Duodenal mucosa (tissue), 2 donors: ENCODE data around the gene DBNL.

Source experiments
- H3K27ac ChIP-seq: one replicate; pipeline ENCODE4 v1.7.0; 2013; ENCODE audit warnings: low read depth, low read length
- H3K27me3 ChIP-seq, 2 donors: one replicate each; pipeline ENCODE4 v1.7.0; 2013; ENCODE audit warnings: low read length in 2 of 2, control low read depth in 1 of 2; ENCODE audit not compliant: insufficient read depth in 2 of 2, control insufficient read depth in 1 of 2
- H3K36me3 ChIP-seq, 2 donors: one replicate each; pipeline ENCODE4 v1.7.0; 2013; ENCODE audit warnings: low read length in 2 of 2, control low read depth in 1 of 2; ENCODE audit not compliant: insufficient read depth in 2 of 2, control insufficient read depth in 1 of 2
- H3K4me1 ChIP-seq, 2 donors: one replicate each; pipeline ENCODE4 v1.7.0; 2013; ENCODE audit warnings: low read length in 2 of 2, control low read depth in 1 of 2; ENCODE audit not compliant: insufficient read depth in 2 of 2, control insufficient read depth in 1 of 2
- H3K4me3 ChIP-seq, 2 donors: one replicate each; pipeline ENCODE4 v1.7.0; 2013; ENCODE audit warnings: low read length in 2 of 2, low read depth in 1 of 2
- H3K9ac ChIP-seq, 2 donors: one replicate each; pipeline ENCODE4 v1.7.0; 2013; ENCODE audit warnings: low read length in 2 of 2, low read depth in 1 of 2
- H3K9me3 ChIP-seq, 2 donors: one replicate each; pipeline ENCODE4 v1.7.0; 2013; ENCODE audit warnings: low read length in 2 of 2, control low read depth in 1 of 2; ENCODE audit not compliant: control insufficient read depth in 1 of 2

DBNL gene

DNA sequence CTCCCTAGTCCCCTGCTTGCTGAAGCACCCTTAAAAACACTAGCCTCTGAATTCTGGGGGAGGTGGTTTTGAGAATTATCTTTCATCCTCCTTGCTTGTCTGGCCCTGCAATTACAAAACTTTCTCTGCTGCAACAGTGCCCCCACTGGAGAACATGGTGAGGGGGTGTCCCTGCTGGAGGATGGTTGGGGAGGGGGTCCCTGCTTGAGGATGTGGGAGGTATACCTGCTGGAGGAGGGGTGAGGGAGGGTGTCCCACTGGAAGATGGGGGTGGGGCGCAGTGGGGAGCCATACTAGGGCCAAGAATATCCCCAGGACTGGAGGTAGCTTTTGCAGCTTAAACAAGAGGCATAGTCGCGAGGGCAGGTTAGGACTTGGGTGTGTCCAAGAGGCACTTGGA lies 41.0 kb downstream of the DBNL start:
- Histone ChIP-seq H3K9ac (no peak overlapping the region), H3K36me3 (peaks cover 0 to 3% of the 10 kb centered on the region in 2 donors), H3K27ac (no peak overlapping the region), H3K4me1 (peaks cover 15% of the 10 kb centered on the region in 2 donors), H3K4me3 (no peak overlapping the region), H3K27me3 (no peaks in the 10 kb centered on the region), H3K9me3 (no peaks in the 10 kb centered on the region)

DNA sequence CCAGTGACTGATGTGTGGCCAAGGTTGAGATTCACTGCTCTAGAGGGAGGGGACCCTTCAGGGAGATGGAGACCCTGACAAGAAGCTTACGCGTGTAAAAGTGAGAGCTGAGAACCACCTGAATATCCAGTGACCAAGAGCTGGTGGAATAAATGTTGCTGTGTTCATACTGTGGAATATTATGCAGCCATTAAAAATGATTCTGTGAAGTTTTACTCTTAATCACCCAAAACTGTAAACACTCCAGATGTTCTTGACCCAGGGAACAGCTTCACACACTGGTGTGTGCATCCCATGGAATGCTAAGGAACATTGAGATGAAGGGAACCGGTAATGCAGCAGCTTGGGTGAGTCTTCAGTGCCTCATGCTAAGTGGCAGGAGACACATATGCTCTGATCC lies 42.1 kb downstream of the DBNL start:
- no peaks in the 10 kb centered on the region for H3K27me3 ChIP-seq
- H3K9ac ChIP-seq, result no peak overlapping the region
- H3K36me3 ChIP-seq, result no peaks in the 10 kb centered on the region
- H3K4me3 ChIP-seq, result no peak overlapping the region
- H3K4me1 ChIP-seq, result peaks cover 4 to 5% of the 10 kb centered on the region in 2 donors
- no peak overlapping the region for H3K27ac ChIP-seq
- H3K9me3 ChIP-seq, result no peaks in the 10 kb centered on the region

DNA sequence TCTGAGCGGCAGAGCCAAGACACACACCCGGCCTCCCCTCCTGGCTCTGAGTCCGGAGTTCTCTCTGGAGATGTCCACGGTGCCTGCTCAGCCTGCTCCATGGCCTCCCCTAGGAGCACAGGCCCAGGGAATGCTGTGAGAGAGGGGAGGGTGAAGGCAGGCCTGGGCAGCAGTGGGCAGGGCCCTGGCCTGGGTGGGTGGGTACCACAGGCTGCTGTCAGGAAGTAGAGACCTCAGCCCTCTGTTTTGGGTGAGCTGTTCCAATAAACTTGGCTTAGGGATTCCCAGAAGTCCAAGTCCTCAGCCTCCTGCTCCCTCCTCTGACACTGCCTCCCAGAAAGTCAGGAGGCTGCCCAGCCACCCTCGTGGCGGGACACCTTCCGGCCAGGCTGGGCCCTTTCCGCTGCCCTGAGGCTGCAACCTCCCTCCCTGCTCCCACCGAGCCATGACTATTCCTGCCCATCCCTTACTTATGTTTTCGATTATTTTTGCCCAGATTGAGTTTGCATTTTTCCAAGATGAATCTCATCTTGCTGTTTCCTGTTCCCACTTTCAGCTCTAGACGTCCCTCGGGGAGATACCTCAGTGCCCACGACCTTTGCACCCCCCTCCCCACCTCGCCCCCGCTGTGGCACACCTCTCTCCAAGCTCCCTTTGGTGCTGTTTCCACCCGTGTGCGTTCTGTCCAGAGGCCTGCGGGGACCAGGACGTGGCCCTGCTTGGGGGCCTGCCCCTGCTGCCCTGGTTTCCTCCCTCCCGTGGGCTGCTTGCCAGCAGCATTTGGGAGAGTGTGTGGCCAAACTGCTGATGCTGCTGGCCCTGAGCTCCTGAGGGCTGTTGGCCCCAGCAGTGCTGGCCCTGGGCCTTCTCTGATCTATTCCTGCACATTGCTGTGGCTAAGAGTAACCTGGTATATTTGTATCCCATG lies 43.7 kb downstream of the DBNL start:
- no peaks in the 10 kb centered on the region for H3K27me3 ChIP-seq
- no peak overlapping the region for H3K9ac ChIP-seq
- H3K9me3 ChIP-seq, result no peaks in the 10 kb centered on the region
- H3K27ac ChIP-seq, result peak overlapping the region; percentile 72
- no peaks in the 10 kb centered on the region for H3K36me3 ChIP-seq
- no peak overlapping the region for H3K4me3 ChIP-seq
- H3K4me1 ChIP-seq, result peaks cover 4 to 5% of the 10 kb centered on the region in 2 donors

DNA sequence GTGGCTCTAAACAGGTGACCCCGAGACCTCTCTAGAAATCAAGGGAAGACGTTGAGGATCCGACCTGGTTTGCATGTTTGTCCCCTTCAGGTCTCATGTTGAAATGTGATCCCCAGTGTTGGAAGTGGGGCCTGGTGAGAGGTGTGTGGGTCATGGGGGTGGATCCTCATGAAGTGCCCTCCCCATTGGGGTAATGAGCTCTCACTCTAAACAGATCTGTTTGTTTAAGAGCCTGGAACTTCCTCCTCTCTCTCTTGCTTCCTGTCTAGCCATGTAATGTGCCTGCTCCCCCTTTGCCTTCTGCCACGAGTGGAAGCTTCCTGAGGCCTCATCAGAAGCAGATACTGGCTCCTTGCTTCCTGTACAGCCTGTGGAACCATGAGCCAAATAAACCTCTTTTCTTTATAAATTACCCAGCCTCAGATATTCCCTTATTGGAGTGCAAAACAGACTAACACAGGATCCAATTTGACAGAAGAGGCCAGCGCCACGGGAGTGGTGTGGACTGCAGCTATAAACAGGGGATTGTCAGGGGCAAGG lies 48.7 kb downstream of the DBNL start:
- Histone ChIP-seq H3K9me3 (no peaks in the 10 kb centered on the region), H3K4me1 (peaks cover 3 to 6% of the 10 kb centered on the region in 2 donors)

DNA sequence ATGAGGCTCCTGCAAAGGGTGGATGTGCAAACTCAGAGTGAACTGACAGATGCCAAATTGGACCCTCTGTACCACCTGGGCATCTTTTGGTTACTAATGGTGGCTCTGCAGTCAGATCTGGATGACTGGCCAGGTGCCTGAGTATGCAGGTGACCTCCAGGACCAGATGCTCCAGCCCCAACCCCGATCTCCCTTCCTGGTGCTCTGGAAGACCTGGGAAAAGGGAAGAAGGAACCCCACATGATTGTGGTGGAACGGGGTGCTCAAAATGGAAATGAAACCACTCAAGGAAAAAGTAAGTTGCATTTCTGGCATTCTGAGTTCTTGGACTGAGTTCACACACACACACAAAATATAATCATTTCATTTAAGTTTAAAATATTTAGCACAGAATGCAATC lies 49.9 kb downstream of the DBNL start:
- peaks cover 3 to 6% of the 10 kb centered on the region in 2 donors for H3K4me1 ChIP-seq
- H3K4me3 ChIP-seq, result no peak overlapping the region
- H3K9me3 ChIP-seq, result no peaks in the 10 kb centered on the region
- no peaks in the 10 kb centered on the region for H3K27me3 ChIP-seq
- H3K27ac ChIP-seq, result no peak overlapping the region
- no peak overlapping the region for H3K9ac ChIP-seq
- H3K36me3 ChIP-seq, result no peaks in the 10 kb centered on the region

More for the DNA sequence above, 48.7 kb downstream of the DBNL start:
- no peaks in the 10 kb centered on the region for H3K36me3 ChIP-seq
- H3K9ac ChIP-seq, result no peak overlapping the region
- H3K27me3 ChIP-seq, result no peaks in the 10 kb centered on the region
- H3K27ac ChIP-seq, result no peak overlapping the region
- H3K4me3 ChIP-seq, result no peak overlapping the region

DNA sequence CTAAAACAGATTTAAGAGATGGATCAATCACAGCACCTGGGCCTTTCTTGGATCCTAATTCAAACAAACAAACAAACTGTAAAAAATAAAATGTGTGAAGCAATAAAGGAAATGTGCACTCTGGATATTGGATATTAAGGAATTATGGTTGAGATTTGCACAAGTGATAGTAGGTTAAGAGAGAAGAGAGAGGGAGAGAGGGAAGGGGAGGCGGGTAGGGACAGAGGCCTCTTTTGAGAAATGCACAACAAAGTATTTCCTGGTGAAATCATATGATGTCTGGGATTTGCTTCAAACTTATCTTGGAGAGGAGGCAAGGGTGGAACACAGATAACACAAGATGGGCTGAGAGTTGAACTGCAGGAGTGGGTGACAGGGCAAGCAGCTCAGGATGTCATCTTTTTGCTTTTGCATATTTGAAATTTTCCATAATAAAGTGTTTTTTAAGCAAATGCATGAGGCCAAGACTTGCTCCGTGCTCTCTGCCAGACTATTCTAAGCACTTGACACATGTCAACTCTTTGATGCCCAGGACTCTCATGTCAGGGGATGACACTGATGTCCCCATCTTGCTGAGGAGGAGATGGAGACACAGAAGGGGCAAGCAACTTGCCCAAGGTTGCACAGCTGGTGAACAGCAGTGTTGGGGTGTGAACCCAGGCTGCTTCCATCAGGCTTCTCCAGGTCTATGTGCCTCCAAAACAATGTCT lies 50.5 kb downstream of the DBNL start:
- H3K27ac ChIP-seq, result no peak overlapping the region
- H3K9me3 ChIP-seq, result no peaks in the 10 kb centered on the region
- no peaks in the 10 kb centered on the region for H3K36me3 ChIP-seq
- no peaks in the 10 kb centered on the region for H3K27me3 ChIP-seq
- no peak overlapping the region for H3K9ac ChIP-seq
- H3K4me3 ChIP-seq, result no peak overlapping the region
- peaks cover 3 to 6% of the 10 kb centered on the region in 2 donors for H3K4me1 ChIP-seq

DNA sequence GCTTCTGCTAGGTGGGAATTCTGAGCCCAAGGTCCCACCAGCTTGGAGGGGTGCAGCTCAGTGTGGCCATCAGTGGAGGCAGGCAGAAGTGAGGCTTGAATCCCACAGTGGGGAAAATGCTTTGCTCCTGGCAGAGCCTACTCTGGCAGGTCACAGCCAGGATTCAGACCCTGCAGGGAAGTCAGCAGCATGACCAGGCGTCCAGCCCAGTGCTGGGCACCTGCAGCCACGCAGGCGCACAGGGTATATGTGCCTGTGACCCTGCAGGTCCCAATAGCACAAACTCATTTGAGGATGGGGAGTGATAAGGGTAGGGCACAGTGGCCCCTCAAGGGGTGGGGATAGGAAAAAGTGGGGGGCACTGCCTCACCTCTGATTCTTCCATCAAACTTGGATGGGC lies 51.3 kb downstream of the DBNL start:
- Histone ChIP-seq H3K27me3 (no peaks in the 10 kb centered on the region), H3K36me3 (no peaks in the 10 kb centered on the region), H3K9me3 (no peaks in the 10 kb centered on the region), H3K9ac (no peak overlapping the region), H3K4me1 (peaks cover 3 to 6% of the 10 kb centered on the region in 2 donors), H3K4me3 (no peak overlapping the region), H3K27ac (no peak overlapping the region)

DNA sequence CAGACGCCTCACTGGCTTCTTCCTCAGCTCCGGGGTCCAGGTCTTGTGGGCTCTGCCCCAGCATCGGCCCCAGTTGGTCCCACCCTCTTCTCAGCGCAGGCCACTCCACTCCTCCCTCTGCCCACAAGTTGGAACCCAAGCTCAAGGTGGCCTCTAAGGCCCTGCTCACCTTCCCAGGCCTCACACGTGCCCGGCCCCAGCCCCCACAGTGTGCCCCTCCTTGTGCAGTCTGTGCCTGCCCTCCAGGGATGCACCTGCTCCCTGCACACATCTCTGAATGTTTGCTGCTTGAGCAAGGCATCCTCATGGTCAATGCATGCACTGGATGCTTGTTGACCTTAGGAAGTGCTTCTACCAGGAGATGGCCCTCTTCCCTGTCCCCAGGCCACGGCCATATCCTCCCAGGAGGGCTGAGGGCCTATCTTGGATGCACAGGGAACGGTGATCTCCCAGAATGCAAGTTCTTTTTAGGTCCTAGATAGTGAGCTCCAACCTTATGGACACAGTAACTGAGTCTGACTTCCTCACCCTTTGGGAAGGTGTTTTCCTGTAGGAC lies 51.9 kb downstream of the DBNL start:
- Histone ChIP-seq H3K9ac (no peak overlapping the region), H3K4me3 (no peak overlapping the region), H3K27me3 (no peaks in the 10 kb centered on the region), H3K9me3 (no peaks in the 10 kb centered on the region), H3K4me1 (peaks cover 3 to 6% of the 10 kb centered on the region in 2 donors), H3K36me3 (no peaks in the 10 kb centered on the region), H3K27ac (no peak overlapping the region)

DNA sequence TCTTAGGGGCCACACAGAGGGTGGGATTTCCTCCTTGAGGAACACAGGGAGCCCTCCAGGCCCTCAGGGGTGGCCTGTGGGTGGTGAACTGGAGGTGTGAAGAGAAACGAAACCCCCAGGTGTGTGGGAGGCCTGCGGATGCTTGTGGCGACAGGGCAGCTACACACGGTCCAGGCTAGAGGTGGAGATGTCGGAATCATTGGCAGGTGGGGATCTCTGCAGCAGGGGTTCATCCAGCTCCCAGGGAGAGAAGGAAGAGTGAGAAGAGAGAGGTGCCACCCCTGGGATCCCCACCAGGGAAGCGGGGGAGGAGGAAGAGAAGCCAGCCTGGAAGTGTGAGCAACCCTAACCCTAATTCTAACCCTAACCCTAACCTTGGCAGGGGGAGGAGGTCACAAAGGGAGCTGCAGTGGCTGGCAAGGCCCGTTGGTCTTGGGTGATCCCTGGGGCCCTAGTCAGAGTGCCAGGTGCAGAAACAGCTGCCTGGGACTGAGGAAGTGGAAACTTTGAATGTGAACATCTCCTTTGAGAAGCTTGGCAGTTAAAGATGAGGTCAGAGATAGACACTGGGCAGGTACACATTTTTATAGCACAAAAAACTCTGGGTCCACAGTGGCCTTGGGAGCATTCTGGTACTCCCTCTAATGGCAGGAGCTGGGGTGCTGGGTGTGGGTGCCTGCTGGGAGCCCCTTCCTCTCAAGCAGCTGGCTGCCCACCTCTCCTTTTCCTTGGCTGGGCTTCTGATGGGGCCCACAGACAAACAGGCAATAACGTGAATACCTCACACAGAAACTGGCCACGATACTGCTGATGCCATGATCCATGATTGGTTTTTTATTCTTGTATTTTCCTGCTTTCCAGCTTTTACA lies 52.8 kb downstream of the DBNL start:
- no peak overlapping the region for H3K4me3 ChIP-seq
- H3K36me3 ChIP-seq, result no peaks in the 10 kb centered on the region
- peaks cover 3 to 6% of the 10 kb centered on the region in 2 donors for H3K4me1 ChIP-seq
- H3K27ac ChIP-seq, result no peak overlapping the region
- no peaks in the 10 kb centered on the region for H3K27me3 ChIP-seq
- H3K9me3 ChIP-seq, result no peaks in the 10 kb centered on the region
- H3K9ac ChIP-seq, result no peak overlapping the region
